ENCODE data around the gene FAM20C.
"Not testable (repeated sequence)": the region's sequence is repeated elsewhere in the genome, so short reads cannot be mapped to it uniquely, and the experiment has no call there.

FAM20C gene

DNA sequence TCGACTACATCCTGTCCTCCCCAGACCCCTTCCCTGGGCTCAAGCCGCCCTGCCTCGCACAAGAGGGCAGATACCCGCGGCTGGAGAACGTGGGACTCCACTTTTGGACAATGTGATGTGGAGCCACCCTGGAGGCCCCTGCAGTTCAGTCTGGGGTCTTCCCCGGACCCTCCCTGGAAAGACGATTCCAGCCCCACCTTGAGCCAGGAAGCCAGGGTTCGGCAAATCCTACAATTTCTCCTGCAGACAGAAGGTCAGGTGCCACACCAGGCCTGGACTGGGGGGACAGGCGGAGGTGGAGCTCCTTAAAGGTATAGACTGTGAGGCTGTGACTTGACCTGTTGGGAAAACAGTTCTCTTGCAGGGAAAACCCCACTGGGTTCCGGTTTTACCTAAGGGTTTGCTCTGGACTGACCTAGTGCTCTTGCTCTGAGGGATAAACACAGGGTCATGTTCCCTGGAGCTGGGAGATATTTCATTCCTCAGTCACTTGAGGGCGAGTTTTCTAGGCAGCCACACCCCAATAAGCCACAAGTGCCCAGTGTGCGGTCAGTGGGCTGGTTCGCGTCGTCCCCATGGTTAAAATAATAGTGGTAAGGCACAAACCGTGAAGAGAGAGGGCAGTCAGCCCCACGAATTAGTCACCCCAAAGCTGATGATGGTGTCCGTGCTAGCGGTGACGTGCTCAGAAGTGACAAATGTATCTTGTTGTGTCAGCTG is 99.2 kb downstream of the FAM20C start:
- H3K4me3 ChIP-seq (ENCODE audit: low read length): no peak overlapping the region
- no peak for TF ChIP-seq ZNF274 (IDR thresholded peaks at IDR 0.05; ENCODE audit: low read depth, low read length)

DNA sequence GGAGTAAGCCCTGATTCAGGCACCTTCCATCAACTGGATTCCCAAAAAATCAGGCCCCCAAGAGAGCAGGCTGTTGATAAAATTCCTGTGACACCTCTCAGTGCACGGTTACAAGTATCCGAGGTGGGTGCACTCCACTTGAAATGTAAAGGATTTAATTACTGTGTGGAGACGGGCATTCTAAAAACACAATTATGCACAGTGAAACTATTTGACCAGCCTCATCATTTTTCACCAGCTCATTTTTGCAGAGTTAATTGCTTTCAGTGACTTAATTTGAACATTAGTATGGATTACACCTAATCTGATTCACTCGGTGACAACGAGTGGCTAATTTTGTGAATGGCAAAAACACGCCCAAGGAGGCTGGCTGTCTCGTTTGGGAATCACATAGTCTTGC is 99.9 kb downstream of the FAM20C start:
- TF ChIP-seq ZNF274 (IDR thresholded peaks at IDR 0.05; ENCODE audit: low read depth, low read length): no peak

DNA sequence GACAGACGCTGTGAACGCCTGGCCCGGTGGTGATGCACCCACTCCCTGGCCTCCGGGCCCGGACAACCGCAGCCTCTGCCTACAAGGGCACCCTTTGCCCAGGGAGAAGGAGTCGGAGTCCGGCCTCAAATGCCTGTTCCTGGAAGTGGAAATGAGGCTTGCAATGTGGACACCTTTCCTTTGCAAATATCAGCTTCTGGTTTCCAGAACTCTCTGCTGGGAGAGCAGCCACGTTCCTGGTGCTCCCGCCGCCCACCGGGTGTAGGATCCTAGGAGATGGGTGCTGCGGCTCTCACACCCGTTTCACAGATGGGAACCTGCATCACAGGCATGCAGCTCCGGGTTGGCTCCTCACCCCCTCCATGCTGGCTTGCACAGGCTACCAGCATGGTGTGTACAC is 100.5 kb downstream of the FAM20C start:
- no peak for TF ChIP-seq ZNF274 (IDR thresholded peaks at IDR 0.05; ENCODE audit: low read depth, low read length)
- H3K4me3 ChIP-seq (ENCODE audit: low read length): no peak overlapping the region

More for the DNA sequence above, 99.9 kb downstream of the FAM20C start:
- no peak overlapping the region for H3K4me3 ChIP-seq (ENCODE audit: low read length)

DNA sequence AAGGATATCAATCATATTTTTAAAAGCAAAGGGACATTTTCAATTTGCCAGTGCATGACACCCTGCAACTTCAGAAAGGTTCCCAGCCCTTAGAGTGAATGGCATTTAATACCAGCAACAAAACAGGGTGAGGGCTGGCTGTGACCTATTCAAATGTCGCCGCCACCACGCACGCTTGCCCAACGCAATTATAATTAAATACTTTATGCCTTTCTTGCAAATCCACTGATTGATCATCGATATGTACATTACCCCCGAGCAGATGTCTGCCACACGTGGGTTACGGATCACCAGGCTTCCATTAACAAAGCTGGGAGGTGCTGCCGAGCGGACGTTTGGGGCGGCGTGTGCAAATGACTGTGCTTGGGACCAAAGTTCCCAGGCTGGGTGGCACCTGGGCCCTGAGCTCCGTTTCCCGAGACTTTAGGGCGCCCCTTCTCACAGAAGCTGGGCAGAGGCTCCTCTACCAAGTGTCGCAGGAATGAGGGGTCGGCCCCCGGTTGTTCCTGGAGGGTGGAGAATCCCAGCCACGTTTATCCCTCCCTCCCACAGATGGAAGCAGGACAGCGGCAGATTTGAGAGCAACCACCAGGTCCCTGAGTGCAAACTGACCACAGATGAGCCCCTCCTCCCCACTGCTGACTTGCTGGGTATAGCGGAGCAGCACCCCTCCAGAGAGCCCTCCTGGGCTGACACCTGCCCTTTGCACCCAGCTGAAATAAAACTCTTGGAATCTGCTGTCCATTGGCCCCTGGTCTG is 101.5 kb downstream of the FAM20C start:
- no peak overlapping the region for H3K4me3 ChIP-seq (ENCODE audit: low read length)
- no peak for TF ChIP-seq ZNF274 (IDR thresholded peaks at IDR 0.05; ENCODE audit: low read depth, low read length)

DNA sequence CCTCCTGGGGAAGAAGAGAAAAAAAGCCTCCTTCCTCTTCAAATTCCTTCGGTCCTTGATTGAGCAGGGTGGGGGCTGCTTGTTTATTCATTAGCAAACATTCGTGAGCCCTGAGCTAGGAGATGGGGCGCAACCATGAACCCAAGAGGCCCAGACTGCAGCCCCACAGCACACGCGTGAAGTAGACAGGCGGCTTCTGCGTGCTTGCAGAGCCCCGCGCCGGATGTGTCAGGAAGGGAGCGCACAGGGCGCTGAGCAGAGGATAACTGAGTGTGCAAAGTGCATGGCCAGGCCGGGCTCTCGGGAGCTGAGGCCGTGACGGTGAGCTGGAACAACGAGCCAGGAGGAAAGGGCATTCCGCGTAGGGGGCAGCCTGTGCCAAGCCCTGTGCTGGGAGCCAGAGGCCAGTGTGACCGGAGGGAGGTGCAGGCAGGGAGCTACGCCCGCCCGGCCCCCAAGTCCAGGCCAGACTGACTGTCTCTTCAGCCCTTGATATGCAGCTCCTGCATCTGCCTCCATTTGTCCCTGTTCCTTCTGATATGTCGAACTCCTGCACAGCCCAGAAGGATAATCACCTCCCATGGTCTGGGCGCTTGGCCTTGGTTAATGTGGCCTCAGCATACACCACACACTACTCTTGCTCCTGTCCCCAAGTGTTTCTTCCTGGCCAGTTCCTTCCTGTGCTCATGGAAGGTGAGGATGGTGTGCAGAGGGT is 102.2 kb downstream of the FAM20C start:
- no peak overlapping the region for H3K4me3 ChIP-seq (ENCODE audit: low read length)
- no peak for TF ChIP-seq ZNF274 (IDR thresholded peaks at IDR 0.05; ENCODE audit: low read depth, low read length)

DNA sequence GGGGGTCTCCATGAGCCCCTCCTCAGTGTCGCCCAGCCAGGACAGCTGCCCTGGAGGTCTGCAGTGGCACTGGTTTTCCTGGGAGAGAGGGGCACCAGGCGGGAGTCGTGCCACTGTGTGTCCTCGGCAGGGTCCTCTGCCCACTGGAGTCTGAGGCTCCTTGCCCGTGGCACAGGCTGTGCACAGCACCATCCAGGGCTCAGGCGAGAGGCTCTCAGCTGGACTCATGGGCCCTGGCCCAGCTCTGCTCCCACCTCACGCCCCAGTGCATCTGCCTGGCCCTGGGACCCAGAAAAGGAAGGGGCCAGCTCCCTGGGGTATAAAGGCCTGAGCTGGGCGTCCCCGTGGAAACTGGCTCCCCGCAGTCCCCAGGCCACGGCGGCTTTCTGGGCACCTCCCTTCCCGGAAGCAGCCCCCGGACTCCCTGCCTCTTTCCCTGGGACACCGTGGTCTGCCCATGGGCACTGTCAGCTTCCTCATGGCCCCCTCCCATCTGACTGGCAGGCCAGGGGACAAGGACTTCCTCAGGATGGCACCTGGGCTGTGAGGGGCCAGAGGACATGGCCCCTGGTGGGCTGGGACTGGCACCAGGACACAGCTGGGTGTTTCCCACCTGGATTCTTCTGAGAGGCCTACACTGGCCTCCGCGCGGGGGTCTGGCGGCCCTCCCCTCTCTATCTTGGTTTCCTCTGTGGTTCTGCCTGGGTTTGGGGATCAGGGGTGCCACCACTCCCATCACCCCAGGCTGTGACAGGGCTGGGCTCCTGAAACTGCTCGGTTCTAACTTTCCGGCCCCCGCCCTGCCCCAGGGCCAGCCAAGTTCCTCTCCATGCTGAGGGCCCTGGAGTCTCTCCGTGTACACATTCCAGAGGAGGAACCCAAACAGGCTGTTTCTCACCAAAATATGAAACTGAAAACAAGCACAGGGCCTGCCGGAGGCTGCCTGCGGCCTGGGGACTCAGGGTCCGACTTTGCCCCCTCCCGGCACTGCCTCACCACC is 103.1 kb downstream of the FAM20C start:
- no peak for TF ChIP-seq ZNF274 (IDR thresholded peaks at IDR 0.05; ENCODE audit: low read depth, low read length)

DNA sequence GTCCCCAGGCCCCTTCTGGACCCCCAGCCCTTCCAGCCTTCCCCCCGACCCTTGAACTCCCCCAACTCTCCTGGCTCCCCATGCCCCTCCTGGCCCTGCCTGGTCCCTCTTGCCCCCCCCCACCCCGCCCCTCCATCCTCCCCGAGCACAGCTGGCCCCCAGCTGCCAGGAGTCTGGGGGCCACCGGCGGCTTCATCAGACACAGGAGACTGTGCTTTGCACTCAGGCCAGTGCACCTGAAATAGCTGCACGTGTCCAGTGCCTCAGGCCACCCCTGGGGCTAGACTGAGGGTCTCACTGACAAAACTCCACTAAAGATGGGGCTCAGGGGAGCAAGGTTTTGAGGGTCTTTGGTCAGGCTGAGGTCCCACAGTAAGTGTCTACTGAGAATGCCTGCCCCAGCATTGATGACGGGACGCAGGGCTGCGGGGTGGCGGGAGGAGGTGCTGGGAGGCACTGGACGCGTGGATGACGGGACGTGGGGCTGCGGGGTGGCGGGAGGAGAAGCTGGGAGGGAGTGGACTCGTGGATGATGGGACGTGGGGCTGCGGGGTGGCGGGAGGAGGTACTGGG is 104.1 kb downstream of the FAM20C start:
- H3K4me3 ChIP-seq (ENCODE audit: low read length): no peak overlapping the region
- TF ChIP-seq ZNF274 (IDR thresholded peaks at IDR 0.05; ENCODE audit: low read depth, low read length): no peak

More for the DNA sequence above, 103.1 kb downstream of the FAM20C start:
- H3K4me3 ChIP-seq (ENCODE audit: low read length): no peak overlapping the region

DNA sequence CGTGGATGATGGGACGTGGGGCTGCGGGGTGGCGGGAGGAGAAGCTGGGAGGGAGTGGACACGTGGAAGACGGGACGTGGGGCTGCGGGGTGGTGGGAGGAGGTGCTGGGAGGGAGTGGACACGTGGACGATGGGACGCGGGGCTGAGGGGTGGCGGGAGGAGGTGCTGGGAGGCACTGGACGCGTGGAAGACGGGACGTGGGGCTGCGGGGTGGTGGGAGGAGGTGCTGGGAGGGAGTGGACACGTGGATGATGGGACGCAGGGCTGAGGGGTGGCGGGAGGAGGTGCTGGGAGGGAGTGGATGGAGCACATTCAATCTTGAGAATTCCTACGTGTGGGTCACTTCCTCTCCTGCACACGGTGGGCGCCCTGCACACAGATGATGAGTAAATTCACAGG is 104.8 kb downstream of the FAM20C start:
- H3K4me3 ChIP-seq (ENCODE audit: low read length): not testable (repeated sequence)

DNA sequence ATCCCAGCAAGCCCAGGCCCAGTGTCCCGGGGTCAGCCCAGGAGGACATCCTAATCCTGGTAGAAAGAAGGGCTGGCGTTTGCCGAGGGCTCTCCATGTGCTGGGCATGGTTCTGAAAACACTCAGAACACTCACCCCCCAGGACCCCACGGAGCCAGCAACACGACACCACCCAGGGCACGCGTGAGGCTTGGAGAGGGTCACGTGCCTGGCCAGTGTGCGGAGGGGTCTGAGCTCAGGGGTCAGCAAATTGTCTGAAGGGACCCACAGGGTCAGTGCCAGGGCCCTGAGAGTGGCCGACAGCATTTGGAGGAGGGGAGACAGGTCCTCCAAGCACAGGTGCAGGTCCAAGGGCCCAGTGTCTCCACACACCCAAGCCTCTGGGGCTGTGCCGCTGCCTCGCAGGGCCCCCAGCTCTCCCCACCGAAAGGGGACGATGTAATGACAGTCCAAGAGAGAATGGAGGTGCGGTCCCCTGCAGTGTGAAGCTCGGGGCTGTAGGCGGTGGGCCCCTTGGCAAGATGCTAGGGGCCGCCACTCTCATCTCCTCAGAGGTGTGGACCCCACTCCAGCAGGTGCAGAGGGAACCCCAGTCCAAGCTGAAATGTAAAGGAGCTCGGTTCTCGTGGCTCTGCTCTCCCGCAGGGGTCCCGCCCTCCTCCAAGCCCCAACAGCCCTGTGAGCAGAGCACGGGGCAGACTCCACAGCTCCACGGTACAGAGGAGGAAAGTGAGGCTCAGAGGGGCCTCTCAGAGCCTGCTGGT is 105.4 kb downstream of the FAM20C start:
- TF ChIP-seq ZNF274 (IDR thresholded peaks at IDR 0.05; ENCODE audit: low read depth, low read length): no peak
- H3K4me3 ChIP-seq (ENCODE audit: low read length): no peak overlapping the region

DNA sequence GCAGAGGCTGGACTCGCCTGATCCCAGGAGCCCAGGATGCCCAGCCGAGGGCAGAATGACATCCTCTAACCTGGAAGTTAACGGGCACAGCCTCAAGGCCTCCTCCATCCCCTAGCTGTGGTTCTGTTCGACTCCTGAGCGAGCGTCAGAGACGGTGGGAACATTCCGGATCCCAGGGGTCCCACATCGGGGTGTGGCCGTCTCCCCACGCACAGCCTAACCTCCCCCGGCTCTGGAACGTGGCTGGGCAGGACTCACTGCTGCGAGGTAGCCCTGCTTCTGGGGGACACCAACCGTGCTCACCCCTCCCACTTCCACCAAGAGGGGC is 106.0 kb downstream of the FAM20C start:
- no peak overlapping the region for H3K4me3 ChIP-seq (ENCODE audit: low read length)
- no peak for TF ChIP-seq ZNF274 (IDR thresholded peaks at IDR 0.05; ENCODE audit: low read depth, low read length)

DNA sequence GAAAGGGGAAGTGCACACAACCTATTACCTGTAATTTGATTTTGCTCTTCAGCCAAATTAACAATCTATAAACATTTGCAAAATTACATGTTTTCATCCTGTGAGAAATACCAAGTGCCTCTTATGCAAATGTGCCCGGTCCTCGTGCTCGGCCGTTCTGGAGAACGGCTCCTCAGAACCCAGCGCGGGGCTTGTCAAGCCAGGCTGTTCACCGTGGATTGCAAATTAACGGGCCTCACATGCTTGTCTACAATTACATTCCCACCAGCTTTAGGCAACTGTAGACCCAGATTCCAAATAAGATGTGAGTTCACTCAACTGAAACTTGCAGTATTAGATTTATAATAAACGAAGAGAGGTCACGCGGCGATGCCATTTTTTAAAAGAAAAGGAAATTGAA is 106.4 kb downstream of the FAM20C start:
- no peak overlapping the region for H3K4me3 ChIP-seq (ENCODE audit: low read length)

DNA sequence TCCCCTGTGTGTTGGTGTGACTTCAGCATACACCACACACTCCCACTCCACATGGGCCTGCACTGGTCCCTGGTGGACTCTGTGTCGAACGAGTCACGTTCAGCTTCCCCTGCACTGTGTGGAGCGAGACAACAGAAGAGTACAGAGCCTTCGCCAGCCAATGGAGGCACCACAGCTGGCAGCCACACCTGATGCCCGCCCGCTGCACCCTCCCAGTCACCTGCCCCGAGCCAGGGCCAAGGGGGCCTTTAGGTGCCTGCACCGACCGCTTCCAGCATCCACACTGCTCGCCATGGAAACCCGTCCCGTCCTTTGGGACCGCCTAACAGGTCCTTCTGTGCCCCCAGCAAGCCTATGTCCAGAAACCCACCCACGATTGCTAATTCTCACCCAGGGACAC is 106.8 kb downstream of the FAM20C start:
- no peak overlapping the region for H3K4me3 ChIP-seq (ENCODE audit: low read length)
- TF ChIP-seq ZNF274 (IDR thresholded peaks at IDR 0.05; ENCODE audit: low read depth, low read length): no peak

More for the DNA sequence above, 106.4 kb downstream of the FAM20C start:
- no peak for TF ChIP-seq ZNF274 (IDR thresholded peaks at IDR 0.05; ENCODE audit: low read depth, low read length)

DNA sequence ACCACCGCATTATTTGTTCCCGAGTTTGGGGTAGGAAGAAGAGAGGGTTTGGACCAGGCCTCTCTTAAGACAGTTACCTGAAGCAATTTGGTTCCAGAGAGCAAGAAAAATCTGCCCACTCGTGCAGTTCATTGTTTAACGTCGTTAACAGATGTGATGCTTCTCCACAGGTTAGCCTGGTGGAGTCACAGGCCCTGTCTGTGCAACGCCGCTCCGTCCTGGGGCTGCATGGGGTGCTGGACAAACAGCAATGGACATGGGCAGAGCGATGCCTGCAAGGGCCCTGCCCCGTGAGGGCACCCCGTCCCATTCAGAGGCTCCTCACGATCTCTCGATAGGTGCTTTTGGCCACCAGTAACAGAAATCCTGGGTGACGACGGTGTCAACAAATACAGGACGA is 107.3 kb downstream of the FAM20C start:
- no peak overlapping the region for H3K4me3 ChIP-seq (ENCODE audit: low read length)
- TF ChIP-seq ZNF274 (IDR thresholded peaks at IDR 0.05; ENCODE audit: low read depth, low read length): no peak
